Ishikawa (cell line): Measurements from ENCODE around the gene ZBED4.

Experiments used
- EP300 ChIP-seq: IDR thresholded peaks from 2 replicates; pipeline ENCODE4 v1.6.1; 2012; ENCODE audit warnings: borderline replicate concordance
- NFIC ChIP-seq: IDR thresholded peaks from 2 replicates; pipeline ENCODE4 v1.6.1; 2012
- TEAD4 ChIP-seq: IDR thresholded peaks from 2 replicates; pipeline ENCODE4 v1.6.1; 2012

DNA sequence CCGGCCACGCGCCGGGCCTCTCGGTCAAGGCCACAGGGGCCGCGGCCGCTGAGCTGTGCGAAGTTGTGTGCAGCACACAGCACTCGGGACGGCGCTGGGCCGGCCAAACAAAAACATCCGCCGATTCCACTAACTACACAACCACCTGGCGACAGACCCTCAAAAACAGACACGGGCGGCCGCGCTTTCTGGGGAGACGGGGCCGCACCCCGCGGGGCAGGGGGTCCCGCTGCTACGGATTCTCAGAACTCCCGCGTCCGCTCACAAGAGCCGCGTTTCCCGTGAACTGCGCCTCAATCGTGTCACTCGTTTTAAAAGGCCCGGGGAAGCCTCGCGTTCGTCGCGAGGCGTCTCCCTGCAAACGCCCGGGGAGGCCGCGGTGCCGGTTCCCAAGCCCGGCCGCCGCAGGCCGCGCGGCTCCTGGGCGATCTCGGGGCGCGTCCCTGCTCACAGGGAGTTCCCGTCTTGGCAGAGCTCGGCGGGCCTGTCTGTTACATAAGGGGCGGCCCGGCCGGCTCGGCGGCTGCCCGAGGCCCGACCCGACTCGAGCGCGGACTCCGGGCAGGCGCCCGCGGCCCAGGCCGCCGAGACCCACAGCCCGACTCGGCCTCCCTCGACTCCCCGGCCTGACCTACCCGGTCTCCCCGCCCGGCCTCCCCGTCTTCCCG is 26.9 kb upstream of the ZBED4 start:
- TF ChIP-seq NFIC (no peak), EP300 (no peak), TEAD4 (no peak)
